NCI-H1105 (cell line): ENCODE results near the gene ARF1.

Source experiments
- DNase-seq: peaks from one replicate; lab custom pipeline; 2025; lab: John Stamatoyannopoulos, UW

ARF1 gene

GRCh38 chr1:228088586-228089498 lies 6.3 kb downstream of the ARF1 start:
- DNase-seq, result no peak

GRCh38 chr1:228089519-228090380 lies 7.2 kb downstream of the ARF1 start:
- DNase-seq, result no peak

DNA sequence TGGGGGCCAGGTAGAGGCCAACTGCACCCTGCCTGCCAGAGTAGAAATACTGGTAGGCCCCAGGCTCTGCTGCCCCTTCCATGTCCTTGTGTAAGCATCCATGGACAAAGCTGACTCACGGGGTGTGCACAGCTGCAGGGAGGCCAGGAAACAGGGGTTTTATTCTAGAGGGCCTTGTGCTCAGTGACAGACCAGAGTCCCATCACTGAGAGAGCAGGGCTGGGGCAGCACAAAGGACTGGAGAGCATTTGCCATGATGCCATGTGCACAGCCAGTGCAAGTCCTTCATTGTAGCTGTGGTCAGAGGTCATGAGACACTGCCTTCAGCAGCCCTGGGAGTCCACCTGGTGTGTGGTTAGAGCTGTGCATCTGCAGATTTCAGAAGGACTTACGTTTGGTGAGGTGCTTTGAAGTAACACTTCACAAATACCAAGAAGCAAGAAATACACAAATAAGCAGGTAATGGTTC lies 8.1 kb downstream of the ARF1 start:
- no peak for DNase-seq

GRCh38 chr1:228091084-228091483 lies 8.6 kb downstream of the ARF1 start:
- DNase-seq, result no peak

GRCh38 chr1:228092342-228093049 lies 10.0 kb downstream of the ARF1 start:
- no peak for DNase-seq

GRCh38 chr1:228093050-228093906 lies 10.8 kb downstream of the ARF1 start:
- DNase-seq, result no peak

DNA sequence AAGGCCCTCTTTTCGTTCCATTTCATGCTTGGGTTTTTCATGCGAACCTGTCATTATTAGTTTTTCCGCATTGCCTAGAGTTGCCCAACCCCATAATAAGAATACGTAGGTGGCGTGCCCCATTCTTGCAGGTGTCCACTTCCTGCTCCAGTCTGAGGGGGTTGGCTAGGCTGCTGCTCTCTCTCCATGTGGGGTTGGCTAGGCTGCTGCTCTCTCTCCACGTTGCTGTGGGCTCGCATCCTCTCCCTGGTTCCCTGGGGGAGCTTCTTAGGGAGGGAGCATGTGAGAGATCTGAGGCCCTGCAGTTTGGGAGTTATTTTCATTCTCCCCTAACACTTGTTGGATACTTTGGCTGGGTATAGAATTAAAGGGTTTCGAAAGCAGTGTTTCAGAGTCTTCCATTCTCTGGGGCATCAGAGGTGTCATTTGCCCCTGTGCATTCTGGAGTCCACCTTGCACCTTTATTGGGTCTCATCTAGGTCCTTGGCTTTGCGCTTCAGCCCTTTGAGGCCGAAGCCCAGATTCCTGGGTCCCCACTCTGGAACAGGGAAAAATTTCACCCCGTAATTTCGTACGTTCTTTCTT lies 12.0 kb downstream of the ARF1 start:
- DNase-seq, result no peak

DNA sequence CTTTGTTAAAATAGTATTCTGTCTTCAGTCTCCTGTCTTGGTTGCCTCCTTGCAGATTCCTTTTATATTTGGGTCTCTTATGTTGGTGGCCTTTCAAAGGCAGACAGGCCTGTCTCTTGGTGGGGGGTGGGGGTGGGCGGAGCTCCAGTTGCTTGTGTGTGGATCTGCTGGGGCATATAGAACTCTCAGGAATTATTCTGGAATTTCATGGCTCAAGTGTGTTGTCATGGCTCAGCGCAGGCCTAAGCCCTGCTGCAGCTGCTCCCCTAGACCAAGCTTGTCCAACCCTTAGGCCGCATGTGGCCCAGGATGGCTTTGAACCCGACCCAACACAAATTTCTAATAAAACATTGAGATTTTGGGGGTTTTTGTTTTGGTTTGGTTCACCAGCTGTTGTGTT lies 12.7 kb downstream of the ARF1 start:
- no peak for DNase-seq

- no peak for DNase-seq
Observed at GRCh38 chr1:228095938-228096337, 13.4 kb downstream of the ARF1 start.

- DNase-seq, result no peak
Observed at GRCh38 chr1:228096416-228097332, 14.2 kb downstream of the ARF1 start.

DNA sequence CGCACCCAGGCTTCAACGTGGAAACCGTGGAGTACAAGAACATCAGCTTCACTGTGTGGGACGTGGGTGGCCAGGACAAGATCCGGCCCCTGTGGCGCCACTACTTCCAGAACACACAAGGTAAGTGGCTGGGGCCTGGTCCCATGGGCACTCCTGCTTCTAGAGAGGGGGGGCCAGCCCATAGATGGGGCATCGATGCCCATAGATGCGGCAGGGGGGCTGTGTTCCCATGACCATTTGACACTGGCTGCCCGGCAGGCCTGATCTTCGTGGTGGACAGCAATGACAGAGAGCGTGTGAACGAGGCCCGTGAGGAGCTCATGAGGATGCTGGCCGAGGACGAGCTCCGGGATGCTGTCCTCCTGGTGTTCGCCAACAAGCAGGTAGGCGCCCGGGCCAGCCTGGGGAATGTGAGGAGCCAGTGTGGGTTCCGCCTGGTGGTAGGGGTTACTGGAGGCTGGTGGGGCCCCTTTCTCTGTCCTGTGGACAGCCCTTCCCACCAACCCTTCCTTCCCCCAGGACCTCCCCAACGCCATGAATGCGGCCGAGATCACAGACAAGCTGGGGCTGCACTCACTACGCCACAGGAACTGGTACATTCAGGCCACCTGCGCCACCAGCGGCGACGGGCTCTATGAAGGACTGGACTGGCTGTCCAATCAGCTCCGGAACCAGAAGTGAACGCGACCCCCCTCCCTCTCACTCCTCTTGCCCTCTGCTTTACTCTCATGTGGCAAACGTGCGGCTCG lies 15.0 kb downstream of the ARF1 start:
- no peak for DNase-seq

DNA sequence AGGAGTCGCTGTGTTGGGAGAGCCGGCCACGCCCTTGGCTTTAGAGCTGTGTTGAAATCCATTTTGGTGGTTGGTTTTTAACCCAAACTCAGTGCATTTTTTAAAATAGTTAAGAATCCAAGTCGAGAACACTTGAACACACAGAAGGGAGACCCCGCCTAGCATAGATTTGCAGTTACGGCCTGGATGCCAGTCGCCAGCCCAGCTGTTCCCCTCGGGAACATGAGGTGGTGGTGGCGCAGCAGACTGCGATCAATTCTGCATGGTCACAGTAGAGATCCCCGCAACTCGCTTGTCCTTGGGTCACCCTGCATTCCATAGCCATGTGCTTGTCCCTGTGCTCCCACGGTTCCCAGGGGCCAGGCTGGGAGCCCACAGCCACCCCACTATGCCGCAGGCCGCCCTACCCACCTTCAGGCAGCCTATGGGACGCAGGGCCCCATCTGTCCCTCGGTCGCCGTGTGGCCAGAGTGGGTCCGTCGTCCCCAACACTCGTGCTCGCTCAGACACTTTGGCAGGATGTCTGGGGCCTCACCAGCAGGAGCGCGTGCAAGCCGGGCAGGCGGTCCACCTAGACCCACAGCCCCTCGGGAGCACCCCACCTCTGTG lies 15.9 kb downstream of the ARF1 start:
- no peak for DNase-seq

DNA sequence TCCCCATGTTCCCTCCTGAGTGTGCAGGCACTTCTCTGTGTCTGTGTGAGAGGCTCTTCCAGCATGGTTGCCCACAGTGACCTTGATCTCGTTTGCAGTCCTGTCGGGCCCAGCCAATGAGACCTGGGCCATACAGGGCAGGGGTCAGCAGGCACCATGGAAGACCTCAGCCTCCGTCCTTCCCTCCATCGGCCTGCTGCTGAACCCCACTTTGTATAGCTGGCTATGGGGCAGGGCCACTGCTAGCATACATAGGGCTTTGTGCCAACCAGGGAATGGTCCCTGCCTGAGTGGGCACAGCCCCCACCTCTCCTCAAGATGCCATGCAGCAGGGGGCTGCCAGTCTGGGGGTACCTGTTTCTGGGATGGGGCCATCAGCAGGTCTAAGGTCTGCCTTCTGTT lies 16.8 kb downstream of the ARF1 start:
- no peak for DNase-seq

DNA sequence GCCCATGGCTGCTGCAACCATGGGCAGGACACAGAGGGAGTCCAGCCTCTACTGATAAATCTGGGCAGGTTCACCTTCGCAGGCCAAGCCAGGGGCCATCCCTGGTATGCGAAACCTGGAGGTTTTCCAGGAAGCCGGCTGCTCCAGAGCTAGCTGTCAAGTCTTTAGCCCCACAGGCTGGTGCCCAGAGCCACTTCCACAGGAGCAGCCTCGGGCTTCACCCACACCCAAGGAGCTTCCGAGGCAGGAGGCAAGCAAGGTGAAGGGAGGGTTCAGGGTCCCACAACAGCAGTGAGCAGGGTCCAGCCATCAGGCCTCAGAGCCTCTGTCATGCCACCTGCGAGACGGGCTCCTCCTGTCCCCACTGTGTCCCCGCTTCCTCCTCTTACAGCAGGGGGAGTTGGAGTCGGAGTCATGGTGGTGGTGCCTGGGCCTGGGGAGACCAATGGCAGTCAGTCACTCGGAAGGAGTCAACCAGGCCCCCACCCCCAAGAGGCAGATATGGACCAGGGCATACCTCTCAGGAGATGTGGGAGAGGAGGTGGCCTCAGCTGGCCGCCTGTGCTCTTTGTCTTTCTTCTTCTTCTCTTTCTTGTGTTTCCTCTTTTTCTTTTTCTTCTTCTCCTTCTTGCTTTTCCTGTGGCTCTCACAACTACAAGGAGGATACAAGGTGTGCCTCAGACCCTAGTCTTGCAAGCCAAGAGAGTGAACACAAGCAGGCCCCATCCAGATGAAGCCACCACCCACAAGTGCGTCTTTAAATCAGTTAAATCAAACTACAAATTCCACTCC lies 18.5 kb downstream of the ARF1 start:
- DNase-seq, result no peak

DNA sequence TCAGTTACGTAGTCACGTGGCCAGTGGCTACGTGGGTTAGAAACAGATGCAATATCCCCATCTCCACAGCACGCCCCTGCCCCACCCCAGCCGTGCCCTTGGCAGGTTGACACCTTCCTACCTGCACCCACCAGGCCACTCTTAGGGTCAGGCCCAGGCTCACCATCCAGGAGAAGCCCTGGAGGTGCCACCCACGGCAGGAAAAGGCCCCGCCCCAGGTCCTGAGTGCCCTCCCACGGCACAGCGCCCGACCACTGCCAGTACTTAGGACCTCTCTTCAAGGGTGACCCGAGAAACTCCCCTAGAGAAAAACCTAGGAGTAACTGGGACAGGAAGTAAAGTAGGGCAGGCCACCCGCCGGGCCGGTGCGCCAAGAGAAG lies 19.1 kb downstream of the ARF1 start:
- DNase-seq, result no peak

DNA sequence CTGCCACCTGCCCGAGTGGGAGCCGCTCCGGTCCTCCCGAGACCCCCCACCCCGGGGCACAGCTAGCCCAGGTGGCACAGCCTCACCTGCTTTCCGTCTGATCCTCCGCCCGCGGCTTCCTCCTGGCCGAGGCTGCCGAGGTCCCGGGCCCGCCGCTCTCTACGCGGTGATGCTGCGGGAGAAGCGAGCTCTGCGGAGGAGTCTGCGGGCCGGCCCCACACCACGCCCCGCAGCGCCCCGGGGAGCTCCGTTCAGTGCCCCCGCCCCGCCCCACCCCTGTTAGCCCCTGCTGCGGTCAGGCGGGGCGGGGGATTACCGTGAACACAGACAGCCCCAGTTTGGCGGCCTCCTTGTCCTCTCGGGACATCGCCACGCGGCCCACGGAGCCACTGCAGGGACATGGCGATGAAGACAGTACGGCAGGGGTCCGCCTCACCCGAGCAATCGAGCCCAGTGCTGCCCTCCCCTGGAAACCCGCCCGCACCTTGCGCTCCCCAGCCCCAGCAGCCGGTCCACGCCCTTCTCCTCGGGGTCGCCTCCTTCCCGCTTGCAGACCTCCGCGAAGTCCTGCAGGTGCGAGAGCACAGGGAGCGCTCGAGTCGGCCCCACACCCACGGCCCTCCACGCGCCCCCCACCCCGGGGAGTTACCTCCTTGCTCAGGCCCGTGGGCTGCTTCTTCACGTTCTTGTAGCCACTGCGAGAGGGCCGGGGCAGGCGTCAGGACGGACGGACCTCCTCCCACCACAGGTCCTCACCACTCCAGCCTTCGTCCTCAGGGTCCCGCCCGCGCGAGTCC lies 19.7 kb downstream of the ARF1 start:
- peak; percentile 4 for DNase-seq
